Activated T-helper 9 cell treated with anti-CD3 and anti-CD28 coated beads, Interleukin-2, amount 50 U/mL, for 16 hours (primary cell): ENCODE measurements around the gene TBX6.
A peak's percentile ranks its signal among the peaks of the same experiment; 100 is the strongest.

Experiments
- DNase-seq: peaks from one replicate; pipeline ENCODE4 v3.0.0-alpha.2; 2020; ENCODE audit warnings: low read depth

Gene TBX6

GRCh38 chr16:30086291-30087140 lies 5.2 kb downstream of the TBX6 start:
- no peak for DNase-seq

- DNase-seq, result no peak
Measured at GRCh38 chr16:30085820-30086219, 5.9 kb downstream of the TBX6 start.

- DNase-seq, result no peak
Measured at GRCh38 chr16:30085247-30085646, 6.5 kb downstream of the TBX6 start.

- no peak for DNase-seq
Measured at GRCh38 chr16:30084816-30085159, 6.9 kb downstream of the TBX6 start.

- DNase-seq, result no peak
Measured at GRCh38 chr16:30084096-30084815, 7.5 kb downstream of the TBX6 start.

GRCh38 chr16:30083216-30084055 lies 8.3 kb downstream of the TBX6 start:
- no peak for DNase-seq

GRCh38 chr16:30082545-30083090 lies 9.1 kb downstream of the TBX6 start:
- DNase-seq, result no peak

- DNase-seq, result no peak
Measured at GRCh38 chr16:30079480-30079879, 12.2 kb downstream of the TBX6 start.

- no peak for DNase-seq
Measured at GRCh38 chr16:30078744-30079143, 13.0 kb downstream of the TBX6 start.

GRCh38 chr16:30077656-30078055 lies 14.1 kb downstream of the TBX6 start:
- no peak for DNase-seq

GRCh38 chr16:30076276-30076791 lies 15.4 kb downstream of the TBX6 start:
- no peak for DNase-seq

- DNase-seq, result peak; percentile 86
Measured at GRCh38 chr16:30075503-30076275, 16.0 kb downstream of the TBX6 start, which contains the start of gene PPP4C. TSS of gene PPP4C (plus strand) at chr16:30075994. CDS start at chr16:30076378, 384 bp downstream.

GRCh38 chr16:30070490-30070889 lies 21.2 kb downstream of the TBX6 start:
- DNase-seq, result no peak

GRCh38 chr16:30069611-30070462 lies 21.9 kb downstream of the TBX6 start:
- DNase-seq, result no peak

- DNase-seq, result peak; percentile 35
Measured at GRCh38 chr16:30068750-30069610, 22.7 kb downstream of the TBX6 start.

GRCh38 chr16:30068333-30068732 lies 23.4 kb downstream of the TBX6 start:
- DNase-seq, result no peak

GRCh38 chr16:30067584-30067916 lies 24.2 kb downstream of the TBX6 start:
- DNase-seq, result no peak

GRCh38 chr16:30066761-30067583 lies 24.8 kb downstream of the TBX6 start:
- no peak for DNase-seq
